Glutamatergic neuron (in vitro differentiated cells): Measurements from ENCODE around the gene SETD5. TPM values are rescaled to one million over a fixed set of nuclear protein-coding genes. Genes with fewer than 3 reads are reported as not detected.

Experiments used
- DNase-seq: peaks from one replicate; pipeline ENCODE4 v3.0.0; 2022
- H3K27ac Mint-ChIP-seq: one replicate; pipeline ENCODE4 v1.8.0; 2020; ENCODE audit warnings: mild to moderate bottlenecking, mixed read lengths, inconsistent platforms; ENCODE audit not compliant: unreplicated experiment
- H3K27me3 Mint-ChIP-seq: one replicate; pipeline ENCODE4 v1.8.0; 2020; ENCODE audit warnings: mild to moderate bottlenecking, moderate library complexity, mixed read lengths, inconsistent platforms; ENCODE audit not compliant: unreplicated experiment
- H3K36me3 Mint-ChIP-seq: one replicate; pipeline ENCODE4 v1.8.0; 2020; ENCODE audit warnings: mild to moderate bottlenecking, mixed read lengths, inconsistent platforms; ENCODE audit not compliant: unreplicated experiment
- H3K4me1 Mint-ChIP-seq: one replicate; pipeline ENCODE4 v1.8.0; 2020; ENCODE audit warnings: mild to moderate bottlenecking, low read depth, mixed read lengths, inconsistent platforms; ENCODE audit not compliant: unreplicated experiment
- H3K4me3 Mint-ChIP-seq: one replicate; pipeline ENCODE4 v1.8.0; 2020; ENCODE audit warnings: mild to moderate bottlenecking, mixed read lengths, inconsistent platforms; ENCODE audit not compliant: unreplicated experiment
- H3K9me3 Mint-ChIP-seq: one replicate; pipeline ENCODE4 v1.8.0; 2020; ENCODE audit warnings: mild to moderate bottlenecking, moderate library complexity, mixed read lengths, inconsistent platforms; ENCODE audit not compliant: unreplicated experiment
- total RNA-seq: library from RNA; stranded (reverse); fragmentation: NEBNext Ultra II Directional; extraction: Animal tissue kit (Norgen Biotek cat#: 25700); gene quantifications from one replicate; pipeline ENCODE4 v1.2.1, GENCODE V29; 2021; ENCODE audit not compliant: unreplicated experiment
- TF ChIP-seq, protein P1 (sequence below): fragments of 200-600 bp; sonication (generic); IDR thresholded peaks from one replicate; pipeline ENCODE4 v1.5.0; 2021; ENCODE audit not compliant: partially characterized antibody, unreplicated experiment

The SETD5 gene
- total RNA-seq, 1 donor from 2014 or later: 337 TPM

DNA sequence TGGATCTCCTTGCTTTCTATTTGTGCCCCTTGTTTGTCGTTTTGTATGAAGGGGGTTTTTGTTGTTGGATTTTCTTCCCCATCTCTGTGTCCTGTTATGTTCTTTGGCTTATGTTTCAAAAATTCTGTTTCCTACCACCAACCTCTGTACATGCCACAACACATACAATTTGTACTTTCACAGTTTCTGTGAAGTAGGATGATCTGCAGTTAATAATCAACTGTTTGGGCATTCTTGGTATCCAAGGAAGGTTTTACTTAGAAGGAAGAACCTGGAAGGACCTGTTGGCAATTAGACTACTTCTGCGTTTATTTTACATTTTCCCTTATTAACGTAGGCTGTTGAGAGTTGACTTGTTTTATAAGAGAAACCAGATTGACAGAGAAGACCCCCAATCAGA, 8.3 kb downstream of the SETD5 start:
- Mint-ChIP-seq H3K4me1 (peaks cover 48% of the 10 kb centered on the region), H3K4me3 (peak overlapping the region; percentile 82), H3K27ac (peak overlapping the region; percentile 90), H3K36me3 (no peaks in the 10 kb centered on the region), H3K27me3 (no peaks in the 10 kb centered on the region), H3K9me3 (peaks cover 4% of the 10 kb centered on the region)
- DNase-seq: no peak
- TF ChIP-seq, protein P1, sequence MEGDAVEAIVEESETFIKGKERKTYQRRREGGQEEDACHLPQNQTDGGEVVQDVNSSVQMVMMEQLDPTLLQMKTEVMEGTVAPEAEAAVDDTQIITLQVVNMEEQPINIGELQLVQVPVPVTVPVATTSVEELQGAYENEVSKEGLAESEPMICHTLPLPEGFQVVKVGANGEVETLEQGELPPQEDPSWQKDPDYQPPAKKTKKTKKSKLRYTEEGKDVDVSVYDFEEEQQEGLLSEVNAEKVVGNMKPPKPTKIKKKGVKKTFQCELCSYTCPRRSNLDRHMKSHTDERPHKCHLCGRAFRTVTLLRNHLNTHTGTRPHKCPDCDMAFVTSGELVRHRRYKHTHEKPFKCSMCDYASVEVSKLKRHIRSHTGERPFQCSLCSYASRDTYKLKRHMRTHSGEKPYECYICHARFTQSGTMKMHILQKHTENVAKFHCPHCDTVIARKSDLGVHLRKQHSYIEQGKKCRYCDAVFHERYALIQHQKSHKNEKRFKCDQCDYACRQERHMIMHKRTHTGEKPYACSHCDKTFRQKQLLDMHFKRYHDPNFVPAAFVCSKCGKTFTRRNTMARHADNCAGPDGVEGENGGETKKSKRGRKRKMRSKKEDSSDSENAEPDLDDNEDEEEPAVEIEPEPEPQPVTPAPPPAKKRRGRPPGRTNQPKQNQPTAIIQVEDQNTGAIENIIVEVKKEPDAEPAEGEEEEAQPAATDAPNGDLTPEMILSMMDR: no peak

GRCh38 chr3:9406856-9407626, 9.6 kb downstream of the SETD5 start:
- Mint-ChIP-seq H3K9me3 (peaks cover 4% of the 10 kb centered on the region), H3K4me1 (peaks cover 43% of the 10 kb centered on the region), H3K27ac (peak overlapping the region; percentile 12), H3K27me3 (no peaks in the 10 kb centered on the region), H3K4me3 (no peak overlapping the region), H3K36me3 (no peaks in the 10 kb centered on the region)
- TF ChIP-seq, protein P1: no peak
- no peak for DNase-seq

- DNase-seq: no peak
- H3K4me3 Mint-ChIP-seq: no peak overlapping the region
- TF ChIP-seq, protein P1: no peak
These were observed 10.6 kb downstream of the SETD5 start for GRCh38 chr3:9408061-9408460.

DNA sequence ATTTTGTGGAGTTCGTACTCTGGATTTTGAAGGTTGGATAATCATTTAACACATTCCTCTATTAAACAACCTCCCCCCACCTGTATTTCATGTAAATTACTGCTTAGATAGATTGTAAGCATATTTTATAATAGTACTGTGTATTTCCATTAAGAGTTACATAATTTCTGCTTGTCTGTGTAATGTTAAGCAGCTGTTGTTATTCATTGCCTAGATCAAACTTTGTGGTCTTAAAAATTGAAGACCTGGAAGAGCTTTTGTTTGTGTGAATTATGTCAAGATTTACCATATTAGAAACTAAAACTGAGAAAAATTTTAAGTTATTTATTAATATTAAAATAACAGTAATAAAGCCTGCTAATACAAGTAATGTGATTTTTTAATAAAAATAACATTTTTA, 11.1 kb downstream of the SETD5 start:
- H3K9me3 Mint-ChIP-seq: peaks cover 2% of the 10 kb centered on the region
- H3K27ac Mint-ChIP-seq: no peak overlapping the region
- TF ChIP-seq, protein P1: no peak
- no peak for DNase-seq
- H3K4me3 Mint-ChIP-seq: no peak overlapping the region
- H3K27me3 Mint-ChIP-seq: no peaks in the 10 kb centered on the region
- H3K4me1 Mint-ChIP-seq: peaks cover 42% of the 10 kb centered on the region
- H3K36me3 Mint-ChIP-seq: no peaks in the 10 kb centered on the region

More at GRCh38 chr3:9408061-9408460, 10.6 kb downstream of the SETD5 start:
- H3K4me1 Mint-ChIP-seq: peaks cover 40% of the 10 kb centered on the region
- peaks cover 2% of the 10 kb centered on the region for H3K9me3 Mint-ChIP-seq
- no peaks in the 10 kb centered on the region for H3K36me3 Mint-ChIP-seq
- no peak overlapping the region for H3K27ac Mint-ChIP-seq
- no peaks in the 10 kb centered on the region for H3K27me3 Mint-ChIP-seq
